ENCODE results near the gene NUPR2.
A peak's percentile ranks its signal among the peaks of the same experiment; 100 is the strongest.

DNA sequence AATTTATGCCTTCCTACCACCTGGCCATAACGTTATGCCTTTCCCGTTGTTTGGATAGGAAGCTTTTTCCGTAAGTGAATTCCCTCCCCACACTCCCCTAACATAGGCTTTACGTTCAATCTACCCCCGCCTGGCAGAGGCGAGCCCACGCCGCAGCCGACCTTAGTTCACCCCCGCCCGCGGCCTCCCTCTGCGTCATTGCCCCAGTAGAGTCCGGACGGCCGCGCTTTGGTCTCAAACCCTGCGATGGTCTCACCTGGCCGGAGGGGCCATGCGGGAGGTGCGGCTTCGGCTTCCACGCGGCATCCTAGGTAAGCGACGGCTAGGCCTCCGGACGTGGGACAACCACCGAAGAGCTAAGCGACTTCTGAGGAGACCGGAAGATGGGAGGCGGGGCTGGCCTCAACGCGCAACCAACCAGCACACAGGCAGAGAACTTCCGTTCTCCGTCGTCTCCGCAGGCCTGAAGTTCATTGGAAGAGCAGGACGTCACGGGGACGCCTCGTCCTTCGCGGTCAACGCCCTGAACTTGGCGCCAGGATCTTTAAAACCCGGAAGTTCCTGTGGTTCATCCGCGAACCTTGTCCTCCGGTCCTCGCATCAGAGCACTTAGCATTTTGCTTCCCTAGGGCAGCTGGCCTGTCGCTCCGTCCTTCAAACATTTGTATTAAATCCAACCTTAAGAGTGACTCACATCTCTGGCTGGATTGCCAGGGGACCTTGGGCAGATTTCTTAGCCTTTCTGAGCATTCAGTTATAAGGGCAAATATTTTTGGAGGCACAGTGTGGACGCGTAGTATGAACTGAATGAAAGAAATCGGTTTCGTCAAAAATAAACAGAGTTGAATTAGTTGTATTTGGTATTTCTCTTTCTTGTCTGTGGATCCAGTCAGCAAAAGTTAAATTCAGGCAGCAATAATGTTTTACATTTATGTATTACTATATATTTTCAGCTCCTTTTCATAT lies 9.8 kb downstream of the NUPR2 start, which contains the start of gene CHCHD2:
- TF ChIP-seq, protein P1, sequence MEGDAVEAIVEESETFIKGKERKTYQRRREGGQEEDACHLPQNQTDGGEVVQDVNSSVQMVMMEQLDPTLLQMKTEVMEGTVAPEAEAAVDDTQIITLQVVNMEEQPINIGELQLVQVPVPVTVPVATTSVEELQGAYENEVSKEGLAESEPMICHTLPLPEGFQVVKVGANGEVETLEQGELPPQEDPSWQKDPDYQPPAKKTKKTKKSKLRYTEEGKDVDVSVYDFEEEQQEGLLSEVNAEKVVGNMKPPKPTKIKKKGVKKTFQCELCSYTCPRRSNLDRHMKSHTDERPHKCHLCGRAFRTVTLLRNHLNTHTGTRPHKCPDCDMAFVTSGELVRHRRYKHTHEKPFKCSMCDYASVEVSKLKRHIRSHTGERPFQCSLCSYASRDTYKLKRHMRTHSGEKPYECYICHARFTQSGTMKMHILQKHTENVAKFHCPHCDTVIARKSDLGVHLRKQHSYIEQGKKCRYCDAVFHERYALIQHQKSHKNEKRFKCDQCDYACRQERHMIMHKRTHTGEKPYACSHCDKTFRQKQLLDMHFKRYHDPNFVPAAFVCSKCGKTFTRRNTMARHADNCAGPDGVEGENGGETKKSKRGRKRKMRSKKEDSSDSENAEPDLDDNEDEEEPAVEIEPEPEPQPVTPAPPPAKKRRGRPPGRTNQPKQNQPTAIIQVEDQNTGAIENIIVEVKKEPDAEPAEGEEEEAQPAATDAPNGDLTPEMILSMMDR (IDR thresholded peaks at IDR 0.05) = no peak
- TF ChIP-seq POLR2A (IDR thresholded peaks at IDR 0.05) = peak in 1 of 2 donors; percentile 87
